ENCODE results near the gene ITM2C.
A peak's percentile ranks its signal among the peaks of the same experiment; 100 is the strongest.

Gene ITM2C

GRCh38 chr2:230864605-230865306 is at the start of gene ITM2C:
Gene ITM2C (plus strand): TSS chr2:230864942. CDS start chr2:230865026, 84 bp downstream.
- DNase-seq = peak; percentile 60 to 82 (median 77)

GRCh38 chr2:230815088-230815487 is 49.7 kb upstream of the ITM2C start:
- no peak for DNase-seq

GRCh38 chr2:230816735-230817134 is 48.0 kb upstream of the ITM2C start:
- DNase-seq = no peak

GRCh38 chr2:230819433-230819832 is 45.3 kb upstream of the ITM2C start:
- no peak for DNase-seq

- DNase-seq = no peak
These were observed 43.3 kb upstream of the ITM2C start for GRCh38 chr2:230821261-230821990.

GRCh38 chr2:230821991-230822520 is 42.7 kb upstream of the ITM2C start:
- no peak for DNase-seq

- DNase-seq = peak in 1 of 3 experiments; percentile 15
These were observed 41.3 kb upstream of the ITM2C start for GRCh38 chr2:230823264-230823964.

- peak; percentile 55 to 91 (median 64) for DNase-seq
These were observed 40.2 kb upstream of the ITM2C start for GRCh38 chr2:230824406-230824978.

- no peak for DNase-seq
These were observed 39.4 kb upstream of the ITM2C start for GRCh38 chr2:230825354-230825753.

- no peak for DNase-seq
These were observed 36.9 kb upstream of the ITM2C start for GRCh38 chr2:230827774-230828271.

GRCh38 chr2:230828272-230828961 is 36.3 kb upstream of the ITM2C start:
- no peak for DNase-seq

GRCh38 chr2:230829293-230829692 is 35.4 kb upstream of the ITM2C start:
- no peak for DNase-seq

GRCh38 chr2:230829959-230830358 is 34.8 kb upstream of the ITM2C start:
- DNase-seq = no peak

GRCh38 chr2:230830428-230830827 is 34.3 kb upstream of the ITM2C start:
- DNase-seq = no peak

GRCh38 chr2:230840301-230840700 is 24.4 kb upstream of the ITM2C start:
- DNase-seq = no peak

- no peak for DNase-seq
These were observed 22.3 kb upstream of the ITM2C start for GRCh38 chr2:230842473-230842872.

- DNase-seq = no peak
These were observed 21.6 kb upstream of the ITM2C start for GRCh38 chr2:230843132-230843531.

- no peak for DNase-seq
These were observed 18.4 kb upstream of the ITM2C start for GRCh38 chr2:230846360-230846759.

GRCh38 chr2:230847883-230848388 is 16.8 kb upstream of the ITM2C start:
- peak; percentile 38 to 65 (median 64) for DNase-seq

- DNase-seq = no peak
These were observed 14.9 kb upstream of the ITM2C start for GRCh38 chr2:230849633-230850357.

GRCh38 chr2:230850358-230850658 is 14.4 kb upstream of the ITM2C start:
- DNase-seq = no peak

GRCh38 chr2:230852113-230852512 is 12.6 kb upstream of the ITM2C start:
- no peak for DNase-seq
